Spleen (tissue), 7 donors: ENCODE measurements around the gene HOXB5.

Experiments used
- CTCF ChIP-seq, 11 experiments: fragments of 200-600 bp in 7 of 11; fragments of 450-650 bp in 4 of 11; sonication (generic) in 4 of 11; IDR thresholded peaks in 8 of 11; conservative IDR thresholded peaks in 3 of 11; 1 replicate in 7 of 11; 2 replicates in 4 of 11; pipeline versions ENCODE4 v1.4.0 to v1.8.0; 2016 to 2021; ENCODE audit warnings: antibody characterized with exemption in 11 of 11, inconsistent platforms in 4 of 11, mild to moderate bottlenecking in 1 of 11
- POLR2AphosphoS5 ChIP-seq, 3 donors: sonication (generic); formaldehyde crosslinking; IDR thresholded peaks; one replicate each; pipeline ENCODE4 v1.5.1; 2017; ENCODE audit warnings: antibody characterized with exemption in 3 of 3
- donor health status: DM: no; HTN: no; CAD: no; lungs with moderate emphysema.
- donor health status: DM: no; HTN: no; CAD: no.
- donor health status: DM: no; HTN: no; CAD: no.

- TF ChIP-seq POLR2AphosphoS5 (IDR thresholded peaks at IDR 0.05), result no peak
- peak in 6 of 11 experiments; percentile 8 to 54 (median 26) for TF ChIP-seq CTCF (IDR thresholded peaks at IDR 0.05 in 8 of 11, conservative IDR thresholded peaks at IDR 0.05 in 3 of 11)
Measured at GRCh38 chr17:48612854-48613691, 19.5 kb upstream of the HOXB5 start.
